SU-DHL-6 (cell line): Measurements from ENCODE around the gene GPC3.

ENCODE experiments used
- EZH2phosphoT487 ChIP-seq: fragments of 200-600 bp; sonication (generic), shearing (Covaris generic); conservative IDR thresholded peaks from 2 replicates; pipeline ENCODE4 v1.6.1; 2018; ENCODE audit warnings: mild to moderate bottlenecking, antibody characterized with exemption, low read length, moderate library complexity, mixed read lengths
- TF ChIP-seq, protein P1 (sequence below): fragments of 200-600 bp; sonication (generic); IDR thresholded peaks from one replicate; pipeline ENCODE4 v1.5.1; 2017; ENCODE audit warnings: antibody characterized with exemption, mild to moderate bottlenecking, low read length, moderate library complexity; ENCODE audit not compliant: insufficient read depth, poor library complexity, severe bottlenecking

DNA sequence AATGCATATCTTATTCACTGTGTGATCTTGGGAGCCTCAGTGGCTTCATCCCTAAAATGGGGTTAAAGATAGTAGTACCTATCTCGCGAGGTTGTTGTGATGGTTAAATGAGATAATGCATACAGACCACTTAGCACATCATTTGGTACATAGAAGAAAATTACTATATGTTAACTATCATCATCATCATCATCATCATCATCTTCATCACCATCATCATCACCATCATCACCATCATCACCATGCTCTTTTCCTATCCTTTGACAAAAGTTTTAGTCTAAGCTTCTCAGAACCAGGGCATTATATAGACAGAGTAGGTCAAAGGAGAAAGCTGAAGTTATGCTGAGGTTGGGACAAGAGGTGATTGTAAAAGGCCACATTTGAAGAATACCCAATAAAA lies 145.0 kb downstream of the GPC3 start:
- TF ChIP-seq, protein P1, sequence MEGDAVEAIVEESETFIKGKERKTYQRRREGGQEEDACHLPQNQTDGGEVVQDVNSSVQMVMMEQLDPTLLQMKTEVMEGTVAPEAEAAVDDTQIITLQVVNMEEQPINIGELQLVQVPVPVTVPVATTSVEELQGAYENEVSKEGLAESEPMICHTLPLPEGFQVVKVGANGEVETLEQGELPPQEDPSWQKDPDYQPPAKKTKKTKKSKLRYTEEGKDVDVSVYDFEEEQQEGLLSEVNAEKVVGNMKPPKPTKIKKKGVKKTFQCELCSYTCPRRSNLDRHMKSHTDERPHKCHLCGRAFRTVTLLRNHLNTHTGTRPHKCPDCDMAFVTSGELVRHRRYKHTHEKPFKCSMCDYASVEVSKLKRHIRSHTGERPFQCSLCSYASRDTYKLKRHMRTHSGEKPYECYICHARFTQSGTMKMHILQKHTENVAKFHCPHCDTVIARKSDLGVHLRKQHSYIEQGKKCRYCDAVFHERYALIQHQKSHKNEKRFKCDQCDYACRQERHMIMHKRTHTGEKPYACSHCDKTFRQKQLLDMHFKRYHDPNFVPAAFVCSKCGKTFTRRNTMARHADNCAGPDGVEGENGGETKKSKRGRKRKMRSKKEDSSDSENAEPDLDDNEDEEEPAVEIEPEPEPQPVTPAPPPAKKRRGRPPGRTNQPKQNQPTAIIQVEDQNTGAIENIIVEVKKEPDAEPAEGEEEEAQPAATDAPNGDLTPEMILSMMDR: no peak
- TF ChIP-seq EZH2phosphoT487: no peak
